Measurements from ENCODE around the gene XCL2.

DNA sequence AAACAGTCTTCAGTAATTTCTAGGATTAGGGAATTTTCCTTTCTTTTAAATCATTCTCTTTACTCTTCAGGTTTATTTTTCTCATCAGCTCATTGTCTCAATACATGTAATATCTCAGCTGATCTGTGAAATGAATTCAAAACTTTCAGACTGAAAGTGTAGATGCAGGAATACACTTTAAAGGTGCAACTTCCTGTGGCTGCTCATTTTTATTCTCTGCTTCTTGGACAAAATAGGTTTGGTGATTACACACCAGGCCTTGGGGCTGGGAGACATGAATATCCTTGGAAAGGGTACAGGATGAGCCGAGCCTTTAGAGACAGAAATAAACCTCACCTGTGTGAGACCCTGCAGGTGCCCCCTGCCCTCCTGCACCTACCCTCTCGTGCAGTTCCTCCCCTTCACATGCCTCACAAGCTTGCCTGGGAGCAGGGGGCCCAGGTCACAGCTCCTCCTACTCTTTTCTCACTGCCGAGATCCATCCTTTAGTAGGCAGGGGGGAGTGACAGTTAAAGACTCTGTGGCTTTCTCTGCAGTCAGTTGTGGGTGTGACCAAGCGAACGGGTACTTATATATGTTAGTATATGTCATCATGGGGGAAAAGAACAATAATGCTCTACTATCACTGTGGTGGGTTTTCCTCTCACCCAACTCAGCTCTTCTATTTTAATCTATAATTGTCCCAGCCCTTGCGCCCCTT is 23.6 kb downstream of the XCL2 start:
- no peak for TF ChIP-seq BHLHE40 (IDR thresholded peaks at IDR 0.05; ENCODE audit: low read depth, low read length)
- TF ChIP-seq, protein P1, sequence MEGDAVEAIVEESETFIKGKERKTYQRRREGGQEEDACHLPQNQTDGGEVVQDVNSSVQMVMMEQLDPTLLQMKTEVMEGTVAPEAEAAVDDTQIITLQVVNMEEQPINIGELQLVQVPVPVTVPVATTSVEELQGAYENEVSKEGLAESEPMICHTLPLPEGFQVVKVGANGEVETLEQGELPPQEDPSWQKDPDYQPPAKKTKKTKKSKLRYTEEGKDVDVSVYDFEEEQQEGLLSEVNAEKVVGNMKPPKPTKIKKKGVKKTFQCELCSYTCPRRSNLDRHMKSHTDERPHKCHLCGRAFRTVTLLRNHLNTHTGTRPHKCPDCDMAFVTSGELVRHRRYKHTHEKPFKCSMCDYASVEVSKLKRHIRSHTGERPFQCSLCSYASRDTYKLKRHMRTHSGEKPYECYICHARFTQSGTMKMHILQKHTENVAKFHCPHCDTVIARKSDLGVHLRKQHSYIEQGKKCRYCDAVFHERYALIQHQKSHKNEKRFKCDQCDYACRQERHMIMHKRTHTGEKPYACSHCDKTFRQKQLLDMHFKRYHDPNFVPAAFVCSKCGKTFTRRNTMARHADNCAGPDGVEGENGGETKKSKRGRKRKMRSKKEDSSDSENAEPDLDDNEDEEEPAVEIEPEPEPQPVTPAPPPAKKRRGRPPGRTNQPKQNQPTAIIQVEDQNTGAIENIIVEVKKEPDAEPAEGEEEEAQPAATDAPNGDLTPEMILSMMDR (conservative IDR thresholded peaks at IDR 0.05; ENCODE audit: low read depth, low read length) = no peak
- TF ChIP-seq POLR2A (IDR thresholded peaks at IDR 0.05; ENCODE audit: low read depth, low read length) = no peak
- no peak for TF ChIP-seq RAD21 (IDR thresholded peaks at IDR 0.05; ENCODE audit: low read length)
- TF ChIP-seq, protein P2, sequence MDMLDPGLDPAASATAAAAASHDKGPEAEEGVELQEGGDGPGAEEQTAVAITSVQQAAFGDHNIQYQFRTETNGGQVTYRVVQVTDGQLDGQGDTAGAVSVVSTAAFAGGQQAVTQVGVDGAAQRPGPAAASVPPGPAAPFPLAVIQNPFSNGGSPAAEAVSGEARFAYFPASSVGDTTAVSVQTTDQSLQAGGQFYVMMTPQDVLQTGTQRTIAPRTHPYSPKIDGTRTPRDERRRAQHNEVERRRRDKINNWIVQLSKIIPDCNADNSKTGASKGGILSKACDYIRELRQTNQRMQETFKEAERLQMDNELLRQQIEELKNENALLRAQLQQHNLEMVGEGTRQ (IDR thresholded peaks at IDR 0.05; ENCODE audit: low read depth, low read length) = no peak
- no peak for TF ChIP-seq RCOR1 (IDR thresholded peaks at IDR 0.05; ENCODE audit: insufficient replicate concordance, low read length)
- TF ChIP-seq NFE2L2 (IDR thresholded peaks at IDR 0.05; ENCODE audit: low read depth, low read length) = no peak
- TF ChIP-seq RFX5 (IDR thresholded peaks at IDR 0.05; ENCODE audit: low read depth, low read length) = no peak
- TF ChIP-seq, protein P3, sequence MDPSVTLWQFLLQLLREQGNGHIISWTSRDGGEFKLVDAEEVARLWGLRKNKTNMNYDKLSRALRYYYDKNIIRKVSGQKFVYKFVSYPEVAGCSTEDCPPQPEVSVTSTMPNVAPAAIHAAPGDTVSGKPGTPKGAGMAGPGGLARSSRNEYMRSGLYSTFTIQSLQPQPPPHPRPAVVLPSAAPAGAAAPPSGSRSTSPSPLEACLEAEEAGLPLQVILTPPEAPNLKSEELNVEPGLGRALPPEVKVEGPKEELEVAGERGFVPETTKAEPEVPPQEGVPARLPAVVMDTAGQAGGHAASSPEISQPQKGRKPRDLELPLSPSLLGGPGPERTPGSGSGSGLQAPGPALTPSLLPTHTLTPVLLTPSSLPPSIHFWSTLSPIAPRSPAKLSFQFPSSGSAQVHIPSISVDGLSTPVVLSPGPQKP (IDR thresholded peaks at IDR 0.05; ENCODE audit: borderline replicate concordance, low read depth, low read length) = no peak
- TF ChIP-seq MXI1 (IDR thresholded peaks at IDR 0.05; ENCODE audit: borderline replicate concordance, low read depth, low read length) = no peak
